ENCODE data around the gene PTPRN2.
A peak's percentile ranks its signal among the peaks of the same experiment; 100 is the strongest.
"Not testable (repeated sequence)": the region's sequence is repeated elsewhere in the genome, so short reads cannot be mapped to it uniquely, and the experiment has no call there.

Gene PTPRN2

DNA sequence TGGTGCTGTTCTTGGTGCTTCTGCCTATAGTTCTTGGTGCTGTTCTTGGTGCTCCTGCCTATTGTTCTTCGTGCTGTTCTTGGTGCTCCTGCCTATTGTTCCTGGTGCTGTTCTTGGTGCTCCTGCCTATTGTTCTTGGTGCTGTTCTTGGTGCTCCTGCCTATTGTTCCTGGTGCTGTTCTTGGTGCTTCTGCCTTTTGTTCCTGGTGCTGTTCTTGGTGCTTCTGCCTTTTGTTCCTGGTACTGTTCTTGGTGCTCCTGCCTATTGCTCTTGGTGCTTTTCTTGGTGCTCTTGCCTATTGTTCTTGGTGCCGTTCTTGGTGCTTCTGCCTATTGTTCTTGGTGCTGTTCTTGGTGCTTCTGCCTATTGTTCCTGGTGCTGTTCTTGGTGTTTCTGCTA, 71.1 kb downstream of the PTPRN2 start:
- no peak for DNase-seq (ENCODE audit: low spot score)

DNA sequence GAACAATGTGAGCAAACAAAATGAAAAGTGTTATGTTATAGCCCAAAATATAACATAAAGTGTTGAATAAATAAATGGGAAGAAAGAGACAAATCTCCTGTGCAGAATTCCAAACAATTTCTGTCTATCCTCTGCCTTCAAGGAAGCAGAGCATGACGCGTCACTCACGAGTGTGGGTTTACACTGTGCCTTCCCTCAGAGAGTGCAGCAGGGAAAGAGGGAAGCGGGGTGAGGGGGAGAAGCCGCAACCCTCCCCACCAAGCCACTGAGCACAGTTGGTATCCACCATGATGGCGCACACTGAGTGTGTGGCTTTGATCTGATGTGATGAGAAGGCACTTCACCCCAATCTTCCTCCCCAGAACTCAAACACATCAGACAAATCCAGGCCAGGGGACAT, 74.8 kb downstream of the PTPRN2 start:
- DNase-seq (ENCODE audit: low spot score) = no peak

DNA sequence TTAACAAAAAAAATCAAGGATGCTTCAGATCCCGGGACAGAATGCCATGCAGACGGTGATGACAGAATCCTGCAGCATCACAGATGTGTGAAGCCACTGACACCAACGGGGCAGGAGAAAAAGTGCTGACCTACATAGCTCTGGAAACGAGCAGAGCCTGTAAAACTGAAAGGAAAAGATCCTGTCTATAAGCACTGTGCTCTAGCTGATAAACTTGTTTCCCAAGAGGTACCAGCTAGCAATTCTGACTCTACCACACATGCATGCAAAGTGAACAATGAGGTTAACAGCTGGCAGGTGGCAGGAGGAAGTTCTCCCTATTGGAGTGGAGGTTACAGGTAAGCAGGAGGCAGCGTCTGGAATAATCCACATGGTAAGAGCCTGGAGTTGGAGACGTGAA, 75.6 kb downstream of the PTPRN2 start:
- no peak for DNase-seq (ENCODE audit: low spot score)

DNA sequence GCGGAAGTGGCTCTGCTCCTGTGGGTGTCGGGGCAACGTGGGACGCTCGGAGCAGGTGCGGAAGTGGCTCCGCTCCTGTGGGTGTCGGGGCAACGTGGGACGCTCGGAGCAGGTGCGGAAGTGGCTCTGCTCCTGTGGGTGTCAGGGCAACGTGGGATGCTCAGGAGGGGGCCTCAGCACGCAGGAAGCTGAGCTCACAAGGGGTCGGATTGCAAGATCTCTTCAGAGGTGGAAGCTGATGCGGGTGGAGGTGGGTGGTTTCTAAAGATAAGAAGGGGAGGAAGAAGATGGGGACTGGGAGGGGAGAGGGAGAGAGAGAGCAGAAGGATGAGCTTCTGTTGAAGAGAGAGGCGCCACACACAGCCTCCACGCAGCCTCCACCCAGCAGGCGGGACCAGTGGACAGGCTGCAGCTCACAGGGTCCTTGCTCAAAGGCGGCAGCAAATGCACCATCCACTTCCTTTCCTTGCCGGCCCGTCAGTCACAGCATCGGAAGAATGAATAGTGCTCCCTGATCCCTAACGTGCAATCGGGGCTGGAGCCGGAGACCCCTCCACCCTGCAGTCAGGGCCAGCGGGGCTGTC, 78.7 kb downstream of the PTPRN2 start:
- DNase-seq (ENCODE audit: low spot score) = no peak

DNA sequence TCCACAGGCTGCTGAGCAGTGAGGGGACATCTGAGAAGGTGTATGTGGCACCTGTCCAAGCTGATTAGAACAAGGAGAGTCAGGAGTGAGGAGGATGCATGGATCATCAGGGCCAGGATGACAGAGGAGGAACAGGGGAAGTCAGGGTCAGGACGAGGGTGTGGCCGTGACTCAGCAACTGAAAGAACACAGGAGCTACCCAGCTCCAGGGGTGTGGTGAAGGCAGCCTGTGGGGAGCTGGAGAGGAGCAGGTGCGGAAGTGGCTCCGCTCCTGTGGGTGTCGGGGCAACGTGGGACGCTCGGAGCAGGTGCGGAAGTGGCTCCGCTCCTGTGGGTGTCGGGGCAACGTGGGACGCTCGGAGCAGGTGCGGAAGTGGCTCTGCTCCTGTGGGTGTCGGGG, 79.3 kb downstream of the PTPRN2 start:
- DNase-seq (ENCODE audit: low spot score) = not testable (repeated sequence)

DNA sequence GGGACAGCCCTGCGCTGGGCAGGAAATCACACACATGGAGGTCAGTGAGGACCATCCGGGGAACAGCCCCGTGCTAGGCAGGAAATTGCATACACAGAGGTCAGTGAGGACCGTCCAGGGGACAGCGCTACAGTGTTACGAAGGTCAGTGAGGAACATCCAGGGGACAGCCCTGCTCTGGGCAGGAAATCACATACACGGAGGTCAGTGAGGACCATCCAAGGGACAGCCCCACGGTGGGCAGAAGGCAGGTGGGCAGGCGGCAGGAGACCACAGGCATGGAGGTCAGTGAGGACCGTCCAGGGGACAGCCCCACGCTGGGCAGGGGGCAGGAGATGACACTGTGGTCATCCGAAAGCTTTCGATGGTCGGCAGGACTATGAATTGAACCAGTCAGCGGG, 79.7 kb downstream of the PTPRN2 start:
- DNase-seq (ENCODE audit: low spot score) = no peak

DNA sequence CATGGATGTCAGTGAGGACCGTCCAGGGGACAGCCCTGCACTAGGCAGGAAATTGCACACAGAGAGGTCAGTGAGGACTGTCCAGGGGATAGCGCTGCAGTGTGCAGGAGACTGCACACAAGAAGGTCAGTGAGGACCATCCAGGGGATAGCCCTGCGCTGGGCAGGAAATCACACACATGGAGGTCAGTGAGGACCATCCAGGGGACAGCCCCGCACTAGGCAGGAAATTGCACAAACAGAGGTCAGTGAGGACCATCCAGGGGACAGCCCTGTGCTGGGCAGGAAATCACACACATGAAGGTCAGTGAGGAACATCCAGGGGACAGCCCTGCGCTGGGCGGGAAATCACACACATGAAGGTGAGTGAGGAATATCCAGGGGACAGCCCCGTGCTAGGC, 80.4 kb downstream of the PTPRN2 start:
- not testable (repeated sequence) for DNase-seq (ENCODE audit: low spot score)

DNA sequence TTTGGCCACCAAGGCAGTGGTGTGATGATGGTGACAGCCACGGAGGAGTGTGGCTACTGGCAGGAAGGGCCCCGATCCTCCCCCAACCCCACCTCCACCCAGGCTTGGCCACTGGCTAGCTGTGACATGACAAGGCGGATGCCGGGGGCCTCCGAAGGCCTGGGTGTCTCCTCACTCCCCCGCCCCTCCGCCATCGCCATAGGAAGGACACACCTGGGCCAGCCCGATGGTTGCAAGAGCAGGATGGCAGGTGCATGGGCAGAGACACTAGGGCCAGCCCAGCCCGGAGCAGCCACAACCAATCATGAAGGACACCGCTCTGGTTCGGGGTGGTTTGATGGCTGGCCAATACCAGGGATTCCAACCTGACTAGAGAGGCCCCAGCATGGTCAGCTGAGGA, 81.0 kb downstream of the PTPRN2 start:
- no peak for DNase-seq (ENCODE audit: low spot score)

DNA sequence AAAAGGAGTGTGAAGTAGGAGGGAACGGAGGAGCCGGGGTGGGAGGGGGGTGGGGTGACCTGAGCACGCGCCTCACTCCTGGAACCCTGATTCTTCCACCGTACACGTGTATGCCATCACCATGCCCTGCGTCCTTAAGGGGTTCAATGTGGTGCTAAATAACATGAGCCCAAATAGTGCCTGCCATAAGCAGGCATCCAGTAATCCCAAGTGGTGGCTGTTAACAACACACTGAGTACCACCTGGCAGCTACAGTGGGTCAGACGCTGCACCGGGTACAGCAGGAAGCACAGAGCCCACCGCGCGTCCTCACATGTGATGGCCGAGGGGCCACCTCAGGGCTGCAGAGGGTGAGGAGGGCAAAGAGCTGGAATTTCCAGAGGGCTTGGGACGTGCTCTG, 81.9 kb downstream of the PTPRN2 start:
- no peak for DNase-seq (ENCODE audit: low spot score)

DNA sequence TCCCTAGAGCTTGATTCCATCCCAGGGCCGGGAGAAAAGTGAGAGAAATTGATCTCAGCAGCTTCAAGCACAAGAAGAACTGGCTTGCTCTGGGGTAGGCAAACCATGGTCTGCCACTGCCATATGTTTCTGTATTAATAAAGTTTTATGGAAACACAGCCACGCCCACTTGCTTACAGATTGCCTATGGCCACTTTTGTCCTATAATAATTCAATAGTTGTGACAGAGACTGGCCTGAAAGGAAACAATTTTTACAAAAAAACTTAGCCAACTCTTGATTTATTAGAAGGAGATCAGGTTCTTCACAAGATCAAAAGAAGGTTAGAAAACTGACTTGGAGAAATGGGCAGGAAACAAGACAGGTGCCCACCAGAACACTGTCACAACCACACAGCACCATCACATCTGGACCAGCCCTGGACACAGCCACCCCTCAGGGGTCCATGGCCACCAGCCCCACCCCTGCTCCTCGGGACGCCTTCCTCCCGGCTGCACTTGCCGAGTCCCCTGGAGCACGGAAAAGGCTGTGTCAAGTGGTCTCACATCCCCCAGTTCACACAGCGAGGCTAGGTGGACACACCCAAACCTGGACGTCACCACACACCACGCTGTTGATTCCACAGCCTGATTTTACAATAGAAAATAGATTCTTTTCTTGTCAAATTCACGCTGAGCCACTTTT, 85.4 kb downstream of the PTPRN2 start:
- DNase-seq (ENCODE audit: low spot score) = no peak

DNA sequence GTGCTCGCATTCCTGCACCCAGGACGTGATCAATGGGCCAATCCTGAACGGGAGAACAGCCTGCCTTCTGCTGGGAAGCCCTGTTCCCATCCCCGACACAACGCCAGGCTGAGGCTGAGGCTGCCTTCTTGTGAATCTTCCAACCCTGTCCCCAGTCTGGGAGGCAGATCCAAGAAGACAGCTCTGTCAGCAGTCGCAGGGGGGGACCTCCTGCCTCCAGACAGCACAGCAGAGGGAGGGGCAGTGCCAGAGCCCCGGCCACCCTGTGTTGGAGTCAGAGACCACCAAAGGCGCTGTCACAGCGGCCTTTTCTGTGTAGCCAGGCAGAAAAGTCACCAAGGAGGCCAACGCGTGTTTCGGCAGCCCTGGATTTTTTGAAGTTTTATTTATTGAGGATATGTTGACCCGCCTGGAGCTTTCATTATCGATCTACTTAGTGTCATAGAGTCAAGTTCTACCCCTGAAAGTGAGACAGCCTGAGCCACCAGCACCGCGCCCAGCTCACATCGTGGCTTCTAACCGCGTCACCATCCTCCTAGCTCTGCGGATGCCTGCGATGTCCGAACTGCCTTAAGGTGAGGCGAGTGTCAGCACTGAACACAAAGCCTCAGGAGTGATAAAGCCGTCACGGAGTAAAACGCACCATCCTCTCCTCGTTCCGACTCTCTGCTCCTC, 86.1 kb downstream of the PTPRN2 start:
- DNase-seq (ENCODE audit: low spot score) = no peak

DNA sequence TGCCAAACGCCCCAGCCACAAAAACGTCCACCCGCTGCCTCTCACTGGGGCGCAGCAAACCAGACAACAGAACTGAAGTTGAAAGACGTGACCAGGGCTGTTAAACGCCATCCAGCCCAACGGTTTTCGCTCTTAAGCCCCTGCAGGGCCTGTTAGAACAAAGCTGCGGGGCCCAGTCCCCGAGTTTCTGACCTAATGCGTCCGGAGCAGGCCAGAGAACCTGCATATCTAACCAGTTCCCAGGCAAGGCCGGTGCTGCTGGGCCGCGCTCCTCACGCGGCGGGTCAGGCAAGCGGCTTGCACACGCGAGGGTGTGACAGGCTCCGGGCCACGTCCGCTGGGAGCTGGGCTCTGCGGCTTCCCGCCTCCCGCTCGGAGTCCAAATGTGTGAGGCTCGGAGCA, 87.0 kb downstream of the PTPRN2 start:
- no peak for DNase-seq (ENCODE audit: low spot score)

DNA sequence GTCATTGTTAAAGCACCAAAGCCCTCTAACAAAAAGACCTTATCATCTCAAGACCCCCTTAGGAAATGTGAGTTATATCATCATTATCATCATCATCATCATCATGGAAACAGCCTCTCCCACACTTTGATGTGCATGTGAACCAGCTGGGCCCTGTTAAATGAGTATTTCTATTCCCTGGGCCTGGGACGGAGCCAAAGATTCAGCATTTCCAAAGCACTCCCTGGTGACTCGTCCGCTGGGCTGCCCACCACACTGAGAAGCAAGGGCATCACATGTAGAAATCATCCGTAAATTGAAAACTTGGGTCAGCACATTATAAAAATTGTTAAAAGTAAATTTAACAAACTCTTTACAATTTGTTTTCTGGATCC, 88.6 kb downstream of the PTPRN2 start:
- no peak for DNase-seq (ENCODE audit: low spot score)

DNA sequence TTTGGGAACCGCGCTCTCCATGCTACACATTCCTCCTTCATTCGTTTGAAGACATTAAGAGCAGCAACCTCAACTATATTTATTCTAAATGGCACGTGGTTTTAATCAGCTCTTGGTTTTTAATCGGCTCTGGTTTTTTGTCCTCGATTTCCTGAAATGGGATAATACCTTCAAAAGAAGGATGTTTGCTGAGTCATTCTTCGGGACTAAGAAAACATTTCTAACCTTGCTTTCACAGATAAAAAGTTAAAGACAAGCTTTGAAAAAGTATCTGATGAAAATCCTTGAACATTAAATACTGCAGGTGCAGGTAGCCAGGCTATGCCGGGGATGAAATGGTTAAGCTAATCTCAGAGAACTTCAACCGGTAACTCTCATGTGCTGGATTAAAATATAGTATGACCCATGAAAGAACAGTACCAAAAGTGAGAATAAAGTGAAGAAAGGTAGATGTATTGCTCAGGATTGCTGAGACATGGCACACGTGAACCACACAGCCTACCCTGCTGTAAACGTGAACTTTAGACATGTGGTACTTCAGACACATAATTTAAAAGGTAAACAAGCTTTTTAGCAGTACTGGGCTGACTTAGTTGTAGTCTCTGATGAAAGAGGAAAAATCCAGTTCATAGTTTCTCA, 89.1 kb downstream of the PTPRN2 start:
- DNase-seq (ENCODE audit: low spot score) = no peak

DNA sequence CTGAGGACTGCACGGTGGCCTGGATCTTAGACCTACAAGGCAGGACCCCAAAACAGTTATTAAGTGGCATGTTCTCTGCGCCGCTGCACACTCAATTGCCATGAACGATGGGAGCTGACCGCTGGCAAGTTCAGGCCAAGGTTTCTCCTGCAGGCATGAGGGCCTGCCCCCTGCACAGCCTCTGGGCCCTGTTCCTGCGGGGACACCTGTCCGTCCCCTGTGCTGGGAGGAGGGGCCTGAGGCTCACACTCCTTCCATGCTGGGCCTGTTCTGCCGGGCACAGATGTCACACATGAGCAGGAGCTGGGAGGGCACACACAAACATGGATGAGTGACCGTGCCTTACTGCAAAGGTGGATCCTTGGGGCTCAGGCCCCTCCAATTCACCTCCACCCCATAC, 90.0 kb downstream of the PTPRN2 start:
- DNase-seq (ENCODE audit: low spot score) = no peak

DNA sequence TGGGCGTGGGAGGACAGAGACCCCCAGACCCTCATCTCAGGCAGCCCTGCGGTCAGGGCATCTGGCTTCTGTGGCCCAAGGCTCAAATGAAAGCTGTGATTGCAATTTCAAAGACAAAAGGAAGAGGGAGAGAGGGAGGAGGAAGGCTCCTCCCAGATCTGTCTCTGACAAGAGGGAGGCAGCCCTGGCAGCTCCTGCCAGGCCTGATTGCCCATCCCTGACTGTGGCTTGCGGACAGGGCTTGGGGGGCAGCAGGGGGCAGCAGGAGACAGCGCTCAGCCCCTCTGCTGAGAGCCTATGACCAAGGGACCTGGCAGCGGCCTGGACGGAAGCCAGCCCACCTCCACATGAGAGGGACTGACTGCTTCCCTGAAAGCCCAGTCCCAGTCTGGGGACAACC, 91.8 kb downstream of the PTPRN2 start:
- DNase-seq (ENCODE audit: low spot score) = peak; percentile 49

DNA sequence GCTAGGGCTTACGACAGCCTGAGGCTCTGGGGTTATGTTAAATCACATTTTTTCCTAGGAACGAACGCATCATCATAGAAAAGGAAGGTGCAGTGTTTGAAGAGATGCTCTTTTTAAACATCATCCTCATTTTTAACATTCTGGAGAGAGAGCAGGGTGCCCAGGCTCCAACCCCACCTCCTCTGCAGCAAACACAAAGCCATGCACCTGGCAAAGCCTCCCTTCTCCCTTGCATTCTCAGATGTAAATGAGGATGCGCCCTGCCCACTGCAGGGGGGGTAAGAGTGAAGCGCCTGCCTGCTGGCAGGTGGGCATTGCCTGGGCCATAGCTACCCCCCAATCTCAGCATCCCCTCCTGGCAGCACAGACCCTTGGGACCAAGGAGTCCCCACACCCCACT, 92.4 kb downstream of the PTPRN2 start:
- DNase-seq (ENCODE audit: low spot score) = no peak

DNA sequence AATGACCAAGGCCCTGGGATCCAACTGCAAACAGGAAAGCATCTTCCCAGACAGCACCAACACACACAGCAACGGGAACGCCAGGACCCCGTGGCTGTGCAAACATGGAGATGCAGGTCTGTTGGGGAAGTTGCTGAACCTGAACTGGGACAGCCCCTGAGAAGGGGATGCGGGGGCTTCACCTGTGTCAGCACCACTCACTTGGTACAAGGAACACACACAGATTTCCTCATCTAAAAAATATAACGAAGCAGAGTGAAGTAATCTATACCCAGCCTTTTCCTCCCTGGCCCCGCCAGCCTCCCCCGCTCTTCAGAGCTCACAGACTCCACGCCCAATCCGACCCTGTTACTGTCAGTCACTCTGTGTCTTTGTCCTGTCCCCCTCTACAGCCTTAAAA, 93.0 kb downstream of the PTPRN2 start:
- no peak for DNase-seq (ENCODE audit: low spot score)

DNA sequence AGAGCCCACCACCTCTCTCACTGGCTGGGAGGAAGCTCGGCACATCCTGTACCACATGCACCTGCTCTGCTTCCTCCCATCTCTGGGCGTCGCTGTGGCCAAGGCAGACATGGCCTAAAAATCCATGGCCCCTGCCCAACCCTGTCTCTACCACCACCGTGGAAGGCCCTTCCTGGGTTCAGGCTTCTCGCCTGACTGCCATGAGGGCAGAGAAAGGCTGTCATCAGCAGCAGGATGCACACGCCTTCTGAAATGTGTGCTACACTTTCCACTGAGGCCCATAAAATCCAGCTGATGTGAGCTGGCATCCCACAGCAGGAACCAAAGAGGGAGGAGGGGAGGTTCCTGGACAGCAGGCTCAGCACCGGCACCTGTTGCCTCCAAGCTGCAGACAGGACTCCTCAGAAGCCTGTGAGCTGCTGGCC, 93.4 kb downstream of the PTPRN2 start:
- no peak for DNase-seq (ENCODE audit: low spot score)

DNA sequence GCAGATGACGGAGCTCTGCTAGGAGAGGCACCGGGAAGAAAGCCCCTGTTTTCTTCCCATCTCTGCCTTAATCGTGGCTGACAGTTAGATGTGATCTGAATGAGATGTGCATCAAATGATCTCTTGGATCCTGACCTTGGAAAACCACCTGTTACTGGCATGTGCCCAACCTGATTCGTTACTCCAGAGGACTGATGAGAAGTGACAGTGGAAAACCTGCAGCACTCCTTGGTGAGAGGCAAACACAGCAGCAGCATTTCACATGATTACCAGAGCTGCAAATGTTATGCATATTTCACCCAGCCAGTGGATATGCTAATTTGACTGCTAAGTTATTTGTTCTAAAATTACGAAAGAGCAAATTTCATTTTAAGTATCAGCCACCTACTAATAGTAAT, 95.3 kb downstream of the PTPRN2 start:
- DNase-seq (ENCODE audit: low spot score) = no peak

DNA sequence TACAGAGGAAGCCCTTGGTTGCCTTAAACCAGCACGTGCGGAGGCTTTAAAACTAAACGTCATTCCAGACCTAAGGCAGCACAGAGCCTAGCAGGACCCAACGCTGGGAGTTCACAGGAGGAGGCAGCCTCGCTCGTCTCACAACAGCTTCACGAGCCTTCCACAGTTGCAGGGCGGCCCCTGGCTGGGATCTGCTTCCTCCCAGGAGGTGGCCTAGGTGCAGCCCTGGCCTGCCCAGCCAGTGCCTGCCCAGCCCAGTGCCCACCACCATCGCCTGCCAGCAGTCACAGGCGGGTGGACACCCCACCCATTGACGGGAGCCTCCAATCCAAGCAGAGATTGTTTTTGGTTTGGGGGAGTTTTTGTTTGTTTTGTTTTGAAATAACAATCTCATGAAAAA, 96.5 kb downstream of the PTPRN2 start:
- no peak for DNase-seq (ENCODE audit: low spot score)

DNA sequence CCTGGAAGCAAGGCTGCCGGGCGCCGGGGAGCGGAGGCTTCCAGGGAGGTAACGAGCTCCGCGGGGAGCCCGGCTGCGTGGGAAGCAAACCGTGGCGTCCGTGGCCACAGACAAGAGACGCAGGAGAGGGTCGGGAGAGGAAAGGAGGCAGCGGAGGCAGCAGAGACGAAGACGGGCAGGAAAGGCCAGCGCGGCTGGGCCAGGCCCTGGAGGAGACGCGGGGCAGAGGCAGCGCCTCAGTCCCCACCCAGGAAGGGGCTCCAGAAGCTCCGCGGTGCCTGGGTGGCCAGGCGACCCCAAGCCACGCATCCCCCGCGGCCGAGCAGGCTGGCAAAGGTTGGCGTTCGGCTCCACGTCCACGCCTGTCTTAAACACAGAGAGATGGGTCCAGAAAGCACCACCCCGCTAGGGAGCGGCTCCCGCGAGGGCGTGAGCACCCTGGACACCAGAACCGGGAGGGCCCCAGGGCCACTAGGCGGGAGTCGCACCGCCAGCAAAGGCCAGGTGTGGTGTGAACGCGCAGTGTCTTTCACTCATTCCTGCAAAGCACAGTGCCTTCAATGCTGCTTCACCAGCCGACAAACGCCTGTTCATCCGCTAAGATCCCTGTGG, 97.3 kb downstream of the PTPRN2 start:
- no peak for DNase-seq (ENCODE audit: low spot score)
